Measurements from ENCODE around the gene SPSB1. TPM values are rescaled to one million over a fixed set of nuclear protein-coding genes. Genes with fewer than 3 reads are reported as not detected.
A peak's percentile ranks its signal among the peaks of the same experiment; 100 is the strongest.
"Not testable (repeated sequence)": the region's sequence is repeated elsewhere in the genome, so short reads cannot be mapped to it uniquely, and the experiment has no call there.

Gene SPSB1
- total and polyA plus RNA-seq, 9 donors, result 4.4 to 11.2 (median 9.1) TPM

DNA sequence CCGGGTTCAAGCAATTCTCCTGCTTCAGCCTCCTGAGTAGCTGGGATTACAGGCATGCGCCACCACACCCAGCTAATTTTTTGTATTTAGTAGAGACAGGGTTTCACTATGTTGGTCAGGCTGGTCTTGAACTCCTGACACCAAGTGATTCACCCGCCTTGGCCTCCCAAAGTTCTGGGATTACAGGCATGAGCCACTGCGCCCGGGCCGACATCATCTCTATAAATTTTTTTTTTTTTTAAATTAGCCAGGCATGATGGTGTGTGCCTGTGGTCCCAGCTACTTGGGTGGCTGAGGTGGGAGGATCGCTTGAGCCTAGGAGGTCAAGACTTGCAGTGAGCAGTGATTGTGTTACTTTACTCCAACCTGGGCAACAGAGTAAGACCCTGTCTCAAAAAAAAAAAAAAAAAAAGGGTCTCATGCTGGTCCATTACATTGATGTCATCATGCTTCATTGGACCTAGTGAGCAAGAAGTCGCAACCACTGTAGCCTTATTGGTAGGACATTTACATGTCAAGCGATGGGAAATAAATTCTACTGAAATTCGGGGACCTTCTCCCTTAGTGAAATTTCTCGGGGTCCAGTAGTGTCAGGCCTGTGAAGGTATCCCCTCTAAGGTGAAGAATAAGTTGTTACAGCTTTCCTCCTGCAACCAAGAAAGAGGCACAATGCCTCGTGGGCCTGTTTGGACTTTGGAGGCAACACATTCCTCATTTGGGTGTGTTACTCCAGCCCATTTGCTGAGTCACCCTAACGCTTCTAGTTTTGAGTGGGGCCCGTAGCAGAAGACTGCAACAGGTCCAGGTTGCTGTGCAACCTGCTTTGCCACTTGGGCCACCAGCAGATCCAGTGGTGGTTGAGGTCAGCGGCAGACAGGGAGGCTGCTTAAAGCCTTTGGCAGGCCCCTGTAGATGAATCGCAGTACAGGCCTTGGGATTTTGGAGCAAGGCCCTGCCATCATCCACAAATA lies 7.2 kb downstream of the SPSB1 start:
- not testable (repeated sequence) for H3K9me3 ChIP-seq (replicated peaks; ENCODE audit: control insufficient read depth, low read depth, low read length); H3K27ac ChIP-seq (ENCODE audit: low read length); H3K4me3 ChIP-seq (ENCODE audit: low read length); DNase-seq; H3K36me3 ChIP-seq (ENCODE audit: control insufficient read depth, insufficient read depth, low read length)
- peaks cover 14% of the 10 kb centered on the region for H3K27me3 ChIP-seq (ENCODE audit: control insufficient read depth, insufficient read depth, low read length)
- 84% methylated on average over 8 of the region's 16 CpGs for WGBS (ENCODE audit: insufficient coverage)
- peaks cover 24% of the 10 kb centered on the region for H3K4me1 ChIP-seq (ENCODE audit: control insufficient read depth, insufficient read depth, low read length)

DNA sequence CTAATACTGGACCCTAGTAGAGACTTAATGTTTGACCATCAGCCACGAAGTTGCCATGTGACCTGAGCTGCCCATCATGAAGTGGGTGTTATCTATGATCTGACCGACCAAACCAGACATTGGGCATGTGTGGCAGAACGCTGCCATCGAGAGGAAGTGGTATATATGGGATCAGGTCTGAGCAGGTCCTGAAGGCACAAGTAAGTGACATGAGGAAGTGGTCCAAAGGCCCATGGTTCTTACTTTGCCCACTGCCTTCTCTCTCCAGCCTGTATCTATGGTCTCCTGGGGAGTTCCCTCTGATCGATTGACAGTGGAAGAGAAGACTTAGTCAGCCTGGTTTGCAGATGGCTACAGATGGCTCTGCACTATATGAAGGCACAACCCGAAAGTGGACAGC lies 7.9 kb downstream of the SPSB1 start:
- no peak overlapping the region for H3K27ac ChIP-seq (ENCODE audit: low read length)
- H3K36me3 ChIP-seq (ENCODE audit: control insufficient read depth, insufficient read depth, low read length), result peaks cover 7% of the 10 kb centered on the region
- WGBS (ENCODE audit: insufficient coverage), result 89% methylated on average over 4 of the region's 6 CpGs
- no peak for DNase-seq
- H3K9me3 ChIP-seq (replicated peaks; ENCODE audit: control insufficient read depth, low read depth, low read length), result no peaks in the 10 kb centered on the region
- peaks cover 17% of the 10 kb centered on the region for H3K4me1 ChIP-seq (ENCODE audit: control insufficient read depth, insufficient read depth, low read length)
- H3K27me3 ChIP-seq (ENCODE audit: control insufficient read depth, insufficient read depth, low read length), result peaks cover 8% of the 10 kb centered on the region
- no peak overlapping the region for H3K4me3 ChIP-seq (ENCODE audit: low read length)

GRCh38 chr1:9302745-9303524 lies 10.2 kb downstream of the SPSB1 start:
- Histone ChIP-seq H3K4me3 (ENCODE audit: low read length) (no peak overlapping the region), H3K27ac (ENCODE audit: low read length) (peak overlapping the region; percentile 76), H3K4me1 (ENCODE audit: control insufficient read depth, insufficient read depth, low read length) (peaks cover 19% of the 10 kb centered on the region), H3K27me3 (ENCODE audit: control insufficient read depth, insufficient read depth, low read length) (peaks cover 6% of the 10 kb centered on the region), H3K36me3 (ENCODE audit: control insufficient read depth, insufficient read depth, low read length) (peaks cover 7% of the 10 kb centered on the region), H3K9me3 (replicated peaks; ENCODE audit: control insufficient read depth, low read depth, low read length) (no peaks in the 10 kb centered on the region)
- WGBS (ENCODE audit: insufficient coverage), result 47% methylated on average over 5 of the region's 9 CpGs
- peak; percentile 74 for DNase-seq

DNA sequence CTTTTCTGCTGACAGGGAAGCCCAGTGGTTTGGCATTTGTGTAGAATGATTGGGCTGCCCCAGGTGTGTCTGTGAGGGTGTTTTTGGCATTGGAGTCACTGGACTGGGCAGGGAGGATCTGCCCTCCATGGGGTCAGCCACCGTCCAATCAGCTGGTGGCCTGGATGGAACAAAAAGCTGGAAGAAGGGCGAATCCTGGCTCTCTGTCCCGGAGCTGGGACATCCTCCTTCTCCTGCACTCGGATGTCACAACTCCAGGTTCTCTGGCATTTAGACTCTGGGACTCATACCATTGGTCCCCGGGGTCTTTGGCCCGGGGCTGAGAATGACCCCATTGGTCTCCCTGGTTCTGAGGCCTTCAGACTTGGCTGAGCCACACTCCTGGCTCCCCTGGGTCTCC lies 11.2 kb downstream of the SPSB1 start:
- H3K27ac ChIP-seq (ENCODE audit: low read length), result no peak overlapping the region
- DNase-seq, result no peak

GRCh38 chr1:9305216-9305615 lies 12.5 kb downstream of the SPSB1 start:
- peaks cover 20% of the 10 kb centered on the region for H3K4me1 ChIP-seq (ENCODE audit: control insufficient read depth, insufficient read depth, low read length)
- no peak overlapping the region for H3K4me3 ChIP-seq (ENCODE audit: low read length)
- WGBS (ENCODE audit: insufficient coverage), result 79% methylated on average over 12 of the region's 14 CpGs
- peaks cover 6% of the 10 kb centered on the region for H3K27me3 ChIP-seq (ENCODE audit: control insufficient read depth, insufficient read depth, low read length)
- H3K9me3 ChIP-seq (replicated peaks; ENCODE audit: control insufficient read depth, low read depth, low read length), result no peaks in the 10 kb centered on the region
- no peak for DNase-seq
- H3K27ac ChIP-seq (ENCODE audit: low read length), result no peak overlapping the region
- peaks cover 7% of the 10 kb centered on the region for H3K36me3 ChIP-seq (ENCODE audit: control insufficient read depth, insufficient read depth, low read length)

More for the DNA sequence above, 11.2 kb downstream of the SPSB1 start:
- WGBS (ENCODE audit: insufficient coverage), result 77% methylated on average over 6 of the region's 6 CpGs
- peaks cover 7% of the 10 kb centered on the region for H3K36me3 ChIP-seq (ENCODE audit: control insufficient read depth, insufficient read depth, low read length)
- H3K9me3 ChIP-seq (replicated peaks; ENCODE audit: control insufficient read depth, low read depth, low read length), result no peaks in the 10 kb centered on the region
- H3K4me3 ChIP-seq (ENCODE audit: low read length), result no peak overlapping the region
- peaks cover 20% of the 10 kb centered on the region for H3K4me1 ChIP-seq (ENCODE audit: control insufficient read depth, insufficient read depth, low read length)
- peaks cover 6% of the 10 kb centered on the region for H3K27me3 ChIP-seq (ENCODE audit: control insufficient read depth, insufficient read depth, low read length)

- DNase-seq, result no peak
- whole genome bisulfite sequencing (ENCODE audit: insufficient coverage), result 80% methylated on average over 14 of the region's 14 CpGs
- Histone ChIP-seq H3K9me3 (replicated peaks; ENCODE audit: control insufficient read depth, low read depth, low read length) (no peaks in the 10 kb centered on the region), H3K27me3 (ENCODE audit: control insufficient read depth, insufficient read depth, low read length) (peaks cover 6% of the 10 kb centered on the region), H3K27ac (ENCODE audit: low read length) (no peak overlapping the region), H3K4me3 (ENCODE audit: low read length) (no peak overlapping the region), H3K36me3 (ENCODE audit: control insufficient read depth, insufficient read depth, low read length) (no peaks in the 10 kb centered on the region), H3K4me1 (ENCODE audit: control insufficient read depth, insufficient read depth, low read length) (peaks cover 20% of the 10 kb centered on the region)
Measured at GRCh38 chr1:9306006-9306405, 13.3 kb downstream of the SPSB1 start.

DNA sequence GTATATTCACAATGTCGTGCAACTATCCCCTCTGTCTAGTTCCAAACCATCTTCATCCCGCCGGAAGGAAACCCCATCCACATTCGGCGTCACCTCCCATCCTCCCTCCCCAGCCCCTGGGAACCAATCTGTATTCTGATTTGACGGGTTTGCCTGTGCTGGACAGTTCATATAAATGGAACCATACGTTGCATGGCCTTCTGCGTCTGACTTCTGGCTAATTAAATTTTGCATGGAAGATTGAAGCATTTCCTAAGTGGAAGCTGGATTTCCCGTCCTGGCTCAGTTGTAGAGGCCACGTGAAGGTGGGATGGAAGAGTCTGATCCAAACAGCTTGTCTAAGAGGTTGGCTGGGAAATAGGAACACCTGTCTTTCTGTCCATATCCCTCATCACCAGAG lies 14.6 kb downstream of the SPSB1 start:
- Histone ChIP-seq H3K27me3 (ENCODE audit: control insufficient read depth, insufficient read depth, low read length) (peaks cover 6% of the 10 kb centered on the region), H3K36me3 (ENCODE audit: control insufficient read depth, insufficient read depth, low read length) (no peaks in the 10 kb centered on the region), H3K27ac (ENCODE audit: low read length) (no peak overlapping the region), H3K4me1 (ENCODE audit: control insufficient read depth, insufficient read depth, low read length) (peaks cover 18% of the 10 kb centered on the region), H3K4me3 (ENCODE audit: low read length) (no peak overlapping the region), H3K9me3 (replicated peaks; ENCODE audit: control insufficient read depth, low read depth, low read length) (no peaks in the 10 kb centered on the region)
- DNase-seq, result no peak
- WGBS (ENCODE audit: insufficient coverage), result 30% methylated on average over 8 of the region's 10 CpGs

DNA sequence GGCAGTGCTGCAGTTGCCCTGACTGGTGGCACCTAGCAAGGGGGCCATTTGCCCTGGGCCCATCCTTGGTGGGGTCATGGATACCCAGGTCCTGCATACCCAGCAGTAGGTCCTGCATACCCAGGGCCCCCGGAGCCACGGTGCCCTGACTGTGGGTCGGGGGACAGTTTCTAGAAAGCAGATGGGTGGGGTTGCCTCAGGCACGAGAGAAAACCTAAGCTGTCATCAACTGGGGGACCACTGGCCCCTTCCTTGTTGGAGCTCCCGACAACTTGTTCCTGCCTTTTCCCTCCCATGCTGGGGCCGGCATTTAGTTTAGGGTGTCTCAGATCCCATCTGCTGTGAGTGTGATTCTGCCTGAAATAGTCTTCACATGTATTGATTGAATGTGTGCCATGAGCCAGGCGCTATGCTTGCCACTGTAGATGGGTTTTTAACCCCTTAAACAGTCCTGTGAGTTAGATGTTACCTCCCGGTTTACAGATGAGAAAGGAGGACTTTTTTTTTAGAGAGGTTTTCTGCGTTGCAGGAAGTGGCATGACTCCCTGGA lies 15.6 kb downstream of the SPSB1 start:
- Histone ChIP-seq H3K4me3 (ENCODE audit: low read length) (no peak overlapping the region), H3K4me1 (ENCODE audit: control insufficient read depth, insufficient read depth, low read length) (peaks cover 8% of the 10 kb centered on the region), H3K9me3 (replicated peaks; ENCODE audit: control insufficient read depth, low read depth, low read length) (no peaks in the 10 kb centered on the region), H3K27me3 (ENCODE audit: control insufficient read depth, insufficient read depth, low read length) (peaks cover 2% of the 10 kb centered on the region), H3K27ac (ENCODE audit: low read length) (no peak overlapping the region), H3K36me3 (ENCODE audit: control insufficient read depth, insufficient read depth, low read length) (no peaks in the 10 kb centered on the region)
- WGBS (ENCODE audit: insufficient coverage), result 66% methylated on average over 3 of the region's 9 CpGs
- no peak for DNase-seq

DNA sequence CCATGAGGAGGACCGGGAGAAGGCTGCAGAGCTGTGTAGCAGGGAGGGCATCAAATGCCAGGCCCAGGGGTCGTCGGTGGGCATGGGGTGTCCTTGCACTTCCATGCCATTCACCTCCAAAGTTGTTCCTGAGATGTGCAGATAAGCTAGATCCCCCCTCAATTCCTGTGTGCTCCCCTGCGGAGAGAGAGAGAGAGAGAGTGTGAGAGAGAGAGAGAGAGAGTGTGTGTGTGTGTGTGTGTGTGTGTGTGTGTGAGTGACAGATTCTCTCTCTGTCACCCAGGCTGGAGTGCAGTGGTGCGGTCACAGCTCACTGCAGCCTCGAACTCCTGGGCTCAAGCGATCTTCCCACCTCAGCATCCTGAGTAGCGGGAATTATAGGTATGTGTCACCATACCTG lies 16.4 kb downstream of the SPSB1 start:
- Histone ChIP-seq H3K27me3 (ENCODE audit: control insufficient read depth, insufficient read depth, low read length) (peaks cover 2% of the 10 kb centered on the region), H3K36me3 (ENCODE audit: control insufficient read depth, insufficient read depth, low read length) (no peaks in the 10 kb centered on the region), H3K4me1 (ENCODE audit: control insufficient read depth, insufficient read depth, low read length) (peaks cover 7% of the 10 kb centered on the region), H3K9me3 (replicated peaks; ENCODE audit: control insufficient read depth, low read depth, low read length) (no peaks in the 10 kb centered on the region), H3K4me3 (ENCODE audit: low read length) (no peak overlapping the region), H3K27ac (ENCODE audit: low read length) (no peak overlapping the region)
- no peak for DNase-seq
- no CpG with 5 or more reads among the region's 8 CpGs for WGBS (ENCODE audit: insufficient coverage)

DNA sequence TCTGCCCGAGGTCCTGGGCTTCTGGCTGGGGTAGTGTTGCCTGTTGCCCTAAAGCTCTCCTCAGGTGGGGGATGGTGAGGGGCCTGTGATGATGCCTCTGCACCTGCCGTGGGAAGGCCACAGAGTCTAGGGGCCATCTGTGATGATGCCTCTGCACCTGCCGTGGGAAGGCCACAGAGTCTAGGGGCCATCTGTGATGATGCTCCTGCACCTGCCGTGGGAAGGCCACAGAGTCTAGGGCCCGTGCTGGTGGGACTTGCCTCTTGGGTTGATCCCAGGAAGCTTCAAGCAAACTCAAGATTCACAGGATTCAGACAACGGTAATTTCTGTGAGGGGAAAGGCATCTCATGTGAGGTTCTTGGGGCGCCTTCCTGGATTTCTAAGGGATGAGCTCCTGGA lies 17.3 kb downstream of the SPSB1 start:
- Histone ChIP-seq H3K36me3 (ENCODE audit: control insufficient read depth, insufficient read depth, low read length) (no peaks in the 10 kb centered on the region), H3K27me3 (ENCODE audit: control insufficient read depth, insufficient read depth, low read length) (peaks cover 2% of the 10 kb centered on the region), H3K4me3 (ENCODE audit: low read length) (no peak overlapping the region), H3K9me3 (replicated peaks; ENCODE audit: control insufficient read depth, low read depth, low read length) (no peaks in the 10 kb centered on the region), H3K4me1 (ENCODE audit: control insufficient read depth, insufficient read depth, low read length) (peaks cover 7% of the 10 kb centered on the region), H3K27ac (ENCODE audit: low read length) (no peak overlapping the region)
- 78% methylated on average over 7 of the region's 7 CpGs for WGBS (ENCODE audit: insufficient coverage)
- DNase-seq, result no peak
